BJ (cell line): Measurements from ENCODE around the gene PHACTR2. TPM values are rescaled to one million over a fixed set of nuclear protein-coding genes. Genes with fewer than 3 reads are reported as not detected.

Experiments used
- CTCF ChIA-PET: fragments of 350-600 bp; formaldehyde crosslinking; extraction: SDS; loops from one replicate; lab custom pipeline; 2021; ENCODE audit warnings: antibody characterized with exemption, inconsistent platforms; lab: Yijun Ruan, JAX
- POLR2A ChIA-PET: fragments of 300-600 bp; sonication (Branson Sonifier 250); formaldehyde crosslinking; extraction: SDS; loops from one replicate; lab custom pipeline; 2021; ENCODE audit warnings: antibody characterized with exemption; lab: Charles Lee
- DNase-seq: peaks from one replicate; pipeline ENCODE4 v3.0.0-alpha.2; 2011; ENCODE audit warnings: low read depth
- H3K27me3 ChIP-seq: 2 replicates; pipeline ENCODE4 v1.6.0; 2011; ENCODE audit warnings: low read length; ENCODE audit not compliant: control insufficient read depth, insufficient read depth
- H3K36me3 ChIP-seq: 2 replicates; pipeline ENCODE4 v1.5.1; 2011; ENCODE audit warnings: low read length; ENCODE audit not compliant: control insufficient read depth, insufficient read depth
- H3K4me3 ChIP-seq: 2 replicates; pipeline ENCODE4 v1.5.1; 2011; ENCODE audit warnings: low read depth, mild to moderate bottlenecking, control low read depth, low read length
- polyA plus RNA-seq: library from polyadenylated mRNA; depleted of rRNA; stranded (reverse); fragments of >200 nt; gene quantifications from 2 replicates; pipeline ENCODE4 v1.2.3, GENCODE V29; 2011
- TF ChIP-seq, protein P1 (sequence below): IDR thresholded peaks from 2 replicates; pipeline ENCODE4 v1.5.1; 2011; ENCODE audit warnings: low read depth, mild to moderate bottlenecking, control low read depth, inconsistent platforms, low read length, moderate library complexity; ENCODE audit not compliant: insufficient read depth

PHACTR2 gene
- polyA plus RNA-seq, 1 experiment: 26.0 TPM

DNA sequence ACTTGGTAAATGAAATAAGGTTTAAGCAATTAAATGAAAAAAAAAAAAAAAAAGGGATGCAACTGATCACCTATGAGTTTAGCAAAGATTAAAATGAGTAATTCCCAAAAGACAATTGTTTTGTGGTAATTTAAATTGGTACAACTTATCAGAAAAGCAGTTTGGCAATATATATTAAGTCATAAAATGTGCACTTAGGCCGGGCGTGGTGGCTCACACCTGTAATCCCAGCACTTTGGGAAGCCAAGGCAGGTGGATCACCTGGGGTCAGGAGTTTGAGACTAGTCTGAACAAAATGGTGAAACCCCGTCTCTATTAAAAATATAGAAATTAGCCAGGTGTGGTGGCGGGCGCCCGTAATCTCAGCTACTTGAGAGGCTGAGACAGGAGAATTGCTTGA lies 7.9 kb downstream of the PHACTR2 start:
- ChIA-PET POLR2A (no interaction called here), CTCF (no interaction called here)
- TF ChIP-seq, protein P1, sequence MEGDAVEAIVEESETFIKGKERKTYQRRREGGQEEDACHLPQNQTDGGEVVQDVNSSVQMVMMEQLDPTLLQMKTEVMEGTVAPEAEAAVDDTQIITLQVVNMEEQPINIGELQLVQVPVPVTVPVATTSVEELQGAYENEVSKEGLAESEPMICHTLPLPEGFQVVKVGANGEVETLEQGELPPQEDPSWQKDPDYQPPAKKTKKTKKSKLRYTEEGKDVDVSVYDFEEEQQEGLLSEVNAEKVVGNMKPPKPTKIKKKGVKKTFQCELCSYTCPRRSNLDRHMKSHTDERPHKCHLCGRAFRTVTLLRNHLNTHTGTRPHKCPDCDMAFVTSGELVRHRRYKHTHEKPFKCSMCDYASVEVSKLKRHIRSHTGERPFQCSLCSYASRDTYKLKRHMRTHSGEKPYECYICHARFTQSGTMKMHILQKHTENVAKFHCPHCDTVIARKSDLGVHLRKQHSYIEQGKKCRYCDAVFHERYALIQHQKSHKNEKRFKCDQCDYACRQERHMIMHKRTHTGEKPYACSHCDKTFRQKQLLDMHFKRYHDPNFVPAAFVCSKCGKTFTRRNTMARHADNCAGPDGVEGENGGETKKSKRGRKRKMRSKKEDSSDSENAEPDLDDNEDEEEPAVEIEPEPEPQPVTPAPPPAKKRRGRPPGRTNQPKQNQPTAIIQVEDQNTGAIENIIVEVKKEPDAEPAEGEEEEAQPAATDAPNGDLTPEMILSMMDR: no peak
- Histone ChIP-seq H3K27me3 (no peaks in the 10 kb centered on the region), H3K36me3 (no peaks in the 10 kb centered on the region), H3K4me3 (no peak overlapping the region)
- no peak for DNase-seq

DNA sequence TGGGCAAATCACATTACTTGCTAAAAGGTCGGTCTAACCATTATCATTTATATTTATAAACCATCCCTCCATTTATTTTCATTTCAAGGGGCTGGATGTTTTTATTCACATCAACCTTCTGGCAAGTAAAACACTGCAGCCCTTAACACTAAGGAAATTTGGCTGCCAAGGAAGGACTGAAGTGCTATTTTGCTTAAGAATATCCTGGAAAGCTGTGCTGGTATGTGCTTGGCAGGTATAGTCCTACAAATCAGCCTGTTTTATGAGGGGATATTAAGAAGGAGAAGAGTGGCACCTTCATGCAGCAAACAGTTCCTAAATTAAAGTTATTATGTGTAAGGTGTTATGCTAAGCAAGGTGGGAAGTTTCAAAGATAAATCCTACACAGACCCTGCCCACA lies 9.8 kb downstream of the PHACTR2 start:
- Histone ChIP-seq H3K4me3 (no peak overlapping the region), H3K36me3 (no peaks in the 10 kb centered on the region), H3K27me3 (no peaks in the 10 kb centered on the region)
- TF ChIP-seq, protein P1: no peak
- DNase-seq: no peak
- ChIA-PET POLR2A (interaction anchor here (0.5 kb wide), 1 partner anchor 9 kb away, joined by 6 read pairs; no protein-coding TSS in a partner anchor), CTCF (no interaction called here)

DNA sequence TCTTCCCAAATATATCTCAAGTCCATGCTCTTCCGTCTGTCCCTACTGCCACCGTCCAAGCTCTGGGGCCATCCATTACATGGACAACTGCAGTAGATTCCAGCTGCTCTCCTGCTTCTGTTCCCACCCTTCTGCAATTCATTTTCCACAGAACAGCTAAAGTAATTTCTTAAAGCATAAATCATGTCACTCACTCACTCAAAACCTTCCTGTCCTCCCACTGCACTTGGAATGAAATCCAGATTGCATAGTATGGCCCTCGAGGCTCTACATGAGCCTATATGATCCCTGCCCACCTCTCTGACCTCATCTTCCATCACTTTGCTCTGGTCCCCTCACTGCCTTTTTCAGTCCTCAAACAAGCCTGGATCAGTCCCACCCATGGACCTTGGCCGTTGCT lies 10.9 kb downstream of the PHACTR2 start:
- POLR2A ChIA-PET: interaction anchor here (0.6 kb wide), 1 partner anchor 10 kb away, joined by 3 read pairs; no protein-coding TSS in a partner anchor
- H3K27me3 ChIP-seq: no peaks in the 10 kb centered on the region

DNA sequence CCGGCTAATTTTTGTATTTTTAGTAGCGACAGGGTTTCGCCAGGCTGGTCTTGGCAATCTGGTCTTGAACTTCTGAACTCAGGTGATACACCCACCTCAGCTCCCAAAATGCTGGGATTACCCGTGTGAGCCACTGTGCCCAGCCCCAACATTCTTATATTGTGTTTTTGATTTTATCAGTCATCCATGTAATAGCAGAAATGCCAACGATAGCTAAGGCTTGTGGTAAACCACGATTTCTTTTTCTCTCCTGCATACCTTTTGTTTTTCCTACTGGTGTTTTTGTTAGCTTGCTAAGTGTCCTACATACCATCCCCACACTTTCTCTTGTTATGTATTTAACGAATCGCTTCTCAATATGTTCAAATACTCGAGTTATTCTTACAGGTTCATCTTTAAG lies 12.1 kb downstream of the PHACTR2 start:
- DNase-seq: no peak
- CTCF ChIA-PET: no interaction called here
- Histone ChIP-seq H3K36me3 (no peaks in the 10 kb centered on the region), H3K27me3 (no peaks in the 10 kb centered on the region), H3K4me3 (no peak overlapping the region)
- TF ChIP-seq, protein P1: no peak
- POLR2A ChIA-PET: interaction anchor here (0.7 kb wide), 1 partner anchor 318 kb away, joined by 4 read pairs; the partner anchor contains the start of gene PLAGL1

More for the DNA sequence above, 10.9 kb downstream of the PHACTR2 start:
- no peaks in the 10 kb centered on the region for H3K36me3 ChIP-seq
- TF ChIP-seq, protein P1: no peak
- H3K4me3 ChIP-seq: no peak overlapping the region
- CTCF ChIA-PET: interaction anchor here (1.3 kb wide), 1 partner anchor 8 kb away, joined by 3 read pairs; no protein-coding TSS in a partner anchor
- no peak for DNase-seq

DNA sequence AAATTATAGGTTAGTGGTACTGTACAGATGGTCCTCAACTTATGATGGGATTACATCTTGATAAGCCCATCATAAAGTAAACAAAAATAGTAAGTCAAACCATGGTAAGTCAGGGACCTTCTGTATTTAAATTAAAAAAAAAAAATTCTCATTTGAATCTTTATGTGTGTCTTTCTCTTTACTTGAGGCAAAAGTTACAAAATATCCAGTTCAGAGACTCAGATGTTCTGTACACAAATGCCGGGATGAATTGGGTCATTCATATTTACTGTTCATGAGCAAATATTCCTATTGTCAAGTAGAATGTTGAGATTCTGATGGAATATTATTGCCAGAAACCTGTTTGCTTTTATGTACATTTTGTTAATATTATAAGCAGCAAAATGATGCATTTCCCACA lies 13.4 kb downstream of the PHACTR2 start:
- CTCF ChIA-PET: no interaction called here
- POLR2A ChIA-PET: no interaction called here

More for the DNA sequence above, 13.4 kb downstream of the PHACTR2 start:
- no peak for DNase-seq
- Histone ChIP-seq H3K27me3 (no peaks in the 10 kb centered on the region), H3K4me3 (no peak overlapping the region), H3K36me3 (no peaks in the 10 kb centered on the region)
- TF ChIP-seq, protein P1: no peak
